ENCODE measurements around the gene ARVCF.
A peak's percentile ranks its signal among the peaks of the same experiment; 100 is the strongest.

ARVCF gene

GRCh38 chr22:20004464-20004863 lies 12.2 kb downstream of the ARVCF start:
- CTCF ChIA-PET, result interaction anchor here (1.0 to 1.8 kb wide), 2 partner anchors 8 to 274 kb away, joined by 6 to 7 read pairs; no protein-coding TSS in a partner anchor

GRCh38 chr22:20003304-20003703 lies 13.3 kb downstream of the ARVCF start:
- H3K36me3 ChIP-seq (ENCODE audit: control insufficient read depth in 2 of 2, insufficient read depth in 1 of 2, low read length in 2 of 2), result no peaks in the 10 kb centered on the region
- ChIA-PET CTCF (interaction anchor here (1.0 to 1.8 kb wide), 2 partner anchors 9 to 11 kb away, joined by 3 to 7 read pairs; no protein-coding TSS in a partner anchor), POLR2A (no interaction called here)
- H3K9me3 ChIP-seq (ENCODE audit: control insufficient read depth, insufficient read depth, low read depth, low read length), result no peaks in the 10 kb centered on the region
- no peak overlapping the region for H3K4me3 ChIP-seq (ENCODE audit: low read depth, low read length)
- H3K4me1 ChIP-seq (ENCODE audit: control insufficient read depth, insufficient read depth, low read length), result no peaks in the 10 kb centered on the region
- TF ChIP-seq, protein P1, sequence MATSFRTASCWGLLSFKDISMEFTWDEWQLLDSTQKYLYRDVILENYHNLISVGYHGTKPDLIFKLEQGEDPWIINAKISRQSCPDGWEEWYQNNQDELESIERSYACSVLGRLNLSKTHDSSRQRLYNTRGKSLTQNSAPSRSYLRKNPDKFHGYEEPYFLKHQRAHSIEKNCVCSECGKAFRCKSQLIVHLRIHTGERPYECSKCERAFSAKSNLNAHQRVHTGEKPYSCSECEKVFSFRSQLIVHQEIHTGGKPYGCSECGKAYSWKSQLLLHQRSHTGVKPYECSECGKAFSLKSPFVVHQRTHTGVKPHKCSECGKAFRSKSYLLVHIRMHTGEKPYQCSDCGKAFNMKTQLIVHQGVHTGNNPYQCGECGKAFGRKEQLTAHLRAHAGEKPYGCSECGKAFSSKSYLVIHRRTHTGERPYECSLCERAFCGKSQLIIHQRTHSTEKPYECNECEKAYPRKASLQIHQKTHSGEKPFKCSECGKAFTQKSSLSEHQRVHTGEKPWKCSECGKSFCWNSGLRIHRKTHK (tag by site-specific recombination; IDR thresholded peaks at IDR 0.05), result no peak
- TF ChIP-seq SETDB1 (IDR thresholded peaks at IDR 0.05; ENCODE audit: insufficient read length, low read length), result peak; percentile 75
- no peak overlapping the region for H3K27ac ChIP-seq (ENCODE audit: extremely low read depth, low read depth, low read length)

More at GRCh38 chr22:20004464-20004863, 12.2 kb downstream of the ARVCF start:
- no peaks in the 10 kb centered on the region for H3K36me3 ChIP-seq (ENCODE audit: control insufficient read depth in 2 of 2, insufficient read depth in 1 of 2, low read length in 2 of 2)
- POLR2A ChIA-PET, result no interaction called here
- no peaks in the 10 kb centered on the region for H3K4me1 ChIP-seq (ENCODE audit: control insufficient read depth, insufficient read depth, low read length)
- H3K4me3 ChIP-seq (ENCODE audit: low read depth, low read length), result no peak overlapping the region
- H3K27ac ChIP-seq (ENCODE audit: extremely low read depth, low read depth, low read length), result no peak overlapping the region
- H3K9me3 ChIP-seq (ENCODE audit: control insufficient read depth, insufficient read depth, low read depth, low read length), result no peaks in the 10 kb centered on the region
- TF ChIP-seq SETDB1 (IDR thresholded peaks at IDR 0.05; ENCODE audit: insufficient read length, low read length) (peak; percentile 69), PRDM4 (tag by site-specific recombination; IDR thresholded peaks at IDR 0.05) (no peak)
- TF ChIP-seq, protein P2, sequence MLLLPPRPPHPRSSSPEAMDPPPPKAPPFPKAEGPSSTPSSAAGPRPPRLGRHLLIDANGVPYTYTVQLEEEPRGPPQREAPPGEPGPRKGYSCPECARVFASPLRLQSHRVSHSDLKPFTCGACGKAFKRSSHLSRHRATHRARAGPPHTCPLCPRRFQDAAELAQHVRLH (tag by site-specific recombination; IDR thresholded peaks at IDR 0.05), result peak; percentile 37; the same call in 1 of the 2 replicates
- TF ChIP-seq, protein P3, sequence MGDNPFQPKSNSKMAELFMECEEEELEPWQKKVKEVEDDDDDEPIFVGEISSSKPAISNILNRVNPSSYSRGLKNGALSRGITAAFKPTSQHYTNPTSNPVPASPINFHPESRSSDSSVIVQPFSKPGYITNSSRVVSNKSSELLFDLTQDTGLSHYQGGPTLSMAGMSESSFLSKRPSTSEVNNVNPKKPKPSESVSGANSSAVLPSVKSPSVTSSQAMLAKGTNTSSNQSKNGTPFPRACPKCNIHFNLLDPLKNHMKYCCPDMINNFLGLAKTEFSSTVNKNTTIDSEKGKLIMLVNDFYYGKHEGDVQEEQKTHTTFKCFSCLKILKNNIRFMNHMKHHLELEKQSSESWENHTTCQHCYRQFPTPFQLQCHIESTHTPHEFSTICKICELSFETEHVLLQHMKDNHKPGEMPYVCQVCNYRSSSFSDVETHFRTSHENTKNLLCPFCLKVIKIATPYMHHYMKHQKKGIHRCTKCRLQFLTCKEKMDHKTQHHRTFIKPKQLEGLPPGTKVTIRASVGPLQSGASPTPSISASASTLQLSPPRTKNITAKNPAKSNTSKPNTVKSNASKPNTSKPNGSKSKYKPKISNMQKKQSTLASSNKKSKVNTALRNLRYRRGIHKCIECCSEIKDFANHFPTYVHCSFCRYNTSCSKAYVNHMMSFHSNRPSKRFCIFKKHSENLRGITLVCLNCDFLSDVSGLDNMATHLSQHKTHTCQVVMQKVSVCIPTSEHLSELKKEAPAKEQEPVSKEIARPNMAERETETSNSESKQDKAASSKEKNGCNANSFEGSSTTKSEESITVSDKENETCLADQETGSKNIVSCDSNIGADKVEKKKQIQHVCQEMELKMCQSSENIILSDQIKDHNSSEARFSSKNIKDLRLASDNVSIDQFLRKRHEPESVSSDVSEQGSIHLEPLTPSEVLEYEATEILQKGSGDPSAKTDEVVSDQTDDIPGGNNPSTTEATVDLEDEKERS (tag by site-specific recombination; IDR thresholded peaks at IDR 0.05), result peak; percentile 76; the same call in 1 of the 2 replicates

DNA sequence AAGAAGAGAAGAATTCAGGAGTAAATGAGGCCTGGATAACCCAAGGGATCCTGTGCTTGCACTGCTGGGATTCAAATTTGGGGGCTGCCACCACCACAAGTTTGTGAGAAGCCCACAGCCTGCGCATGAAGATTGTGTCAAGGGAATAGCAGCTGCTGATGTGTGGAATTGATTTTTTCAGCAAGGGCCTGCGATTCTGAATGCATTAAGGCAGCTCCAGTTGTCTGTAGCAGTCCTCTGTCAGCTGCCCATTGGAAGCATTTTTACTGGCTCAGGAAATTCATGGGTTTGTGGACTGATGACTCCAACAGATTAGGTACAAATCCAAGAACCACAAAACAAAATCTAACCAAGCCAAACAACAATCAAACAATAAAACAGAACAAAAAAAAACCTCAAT lies 14.0 kb downstream of the ARVCF start:
- Histone ChIP-seq H3K4me1 (ENCODE audit: control insufficient read depth, insufficient read depth, low read length) (no peaks in the 10 kb centered on the region), H3K4me3 (ENCODE audit: low read depth, low read length) (no peak overlapping the region), H3K27ac (ENCODE audit: extremely low read depth, low read depth, low read length) (no peak overlapping the region), H3K9me3 (ENCODE audit: control insufficient read depth, insufficient read depth, low read depth, low read length) (no peaks in the 10 kb centered on the region), H3K36me3 (ENCODE audit: control insufficient read depth in 2 of 2, insufficient read depth in 1 of 2, low read length in 2 of 2) (no peaks in the 10 kb centered on the region)
- POLR2A ChIA-PET, result no interaction called here
- CTCF ChIA-PET, result interaction anchor here (0.7 to 1.8 kb wide), 6 partner anchors 10 to 57 kb away, joined by 3 to 11 read pairs (median 4); no protein-coding TSS in a partner anchor
- TF ChIP-seq ZNF624 (tag by site-specific recombination; IDR thresholded peaks at IDR 0.05), result no peak
- TF ChIP-seq ZSCAN16 (tag by site-specific recombination; IDR thresholded peaks at IDR 0.05), result no peak
- TF ChIP-seq ZNF211 (tag by site-specific recombination; IDR thresholded peaks at IDR 0.05; ENCODE audit: low read depth), result no peak
- TF ChIP-seq ZFP41 (tag by site-specific recombination; IDR thresholded peaks at IDR 0.05; ENCODE audit: borderline replicate concordance), result no peak
- no peak for TF ChIP-seq ZNF555 (tag by site-specific recombination; conservative IDR thresholded peaks at IDR 0.05)
- no peak for TF ChIP-seq ZNF670 (tag by site-specific recombination; IDR thresholded peaks at IDR 0.05; ENCODE audit: low read depth)
- TF ChIP-seq, protein P2 (tag by site-specific recombination; IDR thresholded peaks at IDR 0.05), result no peak
- no peak for TF ChIP-seq YY1 (tag by site-specific recombination; IDR thresholded peaks at IDR 0.05)
